ENCODE measurements around the gene SH2D1B.

DNA sequence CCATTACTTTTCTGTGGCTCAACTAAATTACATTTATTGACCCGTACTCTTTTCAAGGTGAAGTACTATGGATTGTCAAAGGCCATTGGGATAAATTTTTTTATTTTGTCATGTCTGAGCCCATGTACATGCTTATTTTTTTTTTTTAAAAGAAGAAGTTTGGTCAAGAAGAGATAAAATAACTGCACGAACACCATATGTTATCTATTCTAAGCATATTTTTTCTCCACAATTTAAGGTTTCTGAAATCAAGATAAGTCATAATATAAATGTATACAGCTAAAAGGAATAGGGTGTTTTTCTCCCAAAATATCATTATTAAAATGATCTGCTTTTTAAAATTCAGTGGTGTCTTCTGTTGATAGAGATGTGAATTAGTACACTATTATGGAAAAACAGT lies 35.0 kb upstream of the SH2D1B start:
- TF ChIP-seq CTCF (IDR thresholded peaks at IDR 0.05) (no peak), POLR2A (IDR thresholded peaks at IDR 0.05) (no peak)

Measured in body of pancreas (tissue), 4 donors.